SJCRH30 (cell line): ENCODE data around the gene CDH6. TPM values are rescaled to one million over a fixed set of nuclear protein-coding genes. Genes with fewer than 3 reads are reported as not detected.

Source experiments
- DNase-seq, 2 experiments: peaks; one replicate each; pipeline ENCODE4 v3.0.0-alpha.2; 2015 to 2020
- H3K27ac ChIP-seq: fragments of 250-450 bp; sonication (Bioruptor Pico); 2 replicates; pipeline ENCODE4 v1.5.1; 2020; ENCODE audit warnings: mild to moderate bottlenecking, moderate library complexity
- H3K27me3 ChIP-seq: fragments of 250-450 bp; sonication (Bioruptor Pico); 2 replicates; pipeline ENCODE4 v1.5.1; 2020; ENCODE audit warnings: mild to moderate bottlenecking, moderate library complexity
- H3K36me3 ChIP-seq: fragments of 250-450 bp; sonication (Bioruptor Pico); 2 replicates; pipeline ENCODE4 v1.5.1; 2020; ENCODE audit warnings: mild to moderate bottlenecking, moderate library complexity
- H3K4me1 ChIP-seq: fragments of 250-450 bp; sonication (Bioruptor Pico); 2 replicates; pipeline ENCODE4 v1.5.1; 2020; ENCODE audit warnings: mild to moderate bottlenecking, moderate library complexity
- H3K4me3 ChIP-seq: fragments of 250-450 bp; sonication (Bioruptor Pico); 2 replicates; pipeline ENCODE4 v1.5.1; 2020; ENCODE audit warnings: mild to moderate bottlenecking, moderate library complexity
- H3K9me3 ChIP-seq: fragments of 250-450 bp; sonication (Bioruptor Pico); replicated peaks from 2 replicates; pipeline ENCODE4 v1.5.1; 2020; ENCODE audit warnings: mild to moderate bottlenecking, moderate library complexity
- total RNA-seq: library from RNA; depleted of rRNA; stranded (reverse); fragments of >200 nt; shearing (Covaris generic); gene quantifications from 2 replicates; pipeline ENCODE4 v1.2.3, GENCODE V29; 2014; rRNA removed

Gene CDH6
- total RNA-seq: 8.3 and 8.7 TPM in 2 replicates

DNA sequence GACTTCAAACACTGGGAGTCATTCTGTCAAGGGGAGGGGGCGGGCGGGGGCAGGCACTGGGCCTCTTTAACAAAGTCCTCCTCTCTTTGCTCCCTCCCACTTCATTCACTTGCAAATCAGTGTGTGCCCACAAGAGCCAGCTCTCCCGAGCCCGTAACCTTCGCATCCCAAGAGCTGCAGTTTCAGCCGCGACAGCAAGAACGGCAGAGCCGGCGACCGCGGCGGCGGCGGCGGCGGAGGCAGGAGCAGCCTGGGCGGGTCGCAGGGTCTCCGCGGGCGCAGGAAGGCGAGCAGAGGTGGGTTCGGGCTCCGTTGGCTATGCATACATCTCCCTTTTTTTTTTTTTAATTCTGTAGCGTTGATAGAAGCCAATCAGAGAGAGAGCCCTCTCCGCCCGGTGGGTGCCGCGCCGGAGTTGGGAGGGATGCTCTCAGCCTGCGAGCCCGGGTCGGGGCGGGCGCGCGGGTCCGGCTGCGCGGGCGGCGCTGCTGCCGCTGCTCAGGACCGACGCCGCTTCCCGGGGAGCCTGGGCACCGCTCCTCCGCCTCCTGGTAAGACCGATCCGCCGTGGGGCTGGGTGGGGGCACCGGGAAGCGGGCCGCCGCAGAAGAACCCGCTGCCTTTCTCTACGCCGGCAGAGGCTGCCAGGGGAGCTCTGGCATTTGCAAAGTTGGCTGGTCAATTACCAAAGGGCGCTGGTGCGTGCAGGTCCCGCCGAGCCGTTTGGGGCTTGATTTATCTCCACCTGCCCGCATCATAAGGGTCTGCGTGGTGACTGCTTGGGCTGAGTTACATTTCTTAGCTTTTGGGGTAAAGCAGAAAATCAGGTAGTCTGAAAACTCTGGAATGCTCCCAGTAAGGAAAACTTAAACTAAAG is at the start of gene CDH6:
TSS of gene CDH6 (plus strand) at position 96 of the 877 bp plus-strand sequence. CDS start 73,788 bp downstream, outside the sequence.
- peak; percentile 57 to 70 for DNase-seq
- H3K4me3 ChIP-seq: peak within 1 kb of the TSS; percentile 61
- no peaks in the 10 kb centered on the region for H3K27me3 ChIP-seq
- H3K36me3 ChIP-seq: no peaks in the 10 kb centered on the region
- H3K4me1 ChIP-seq: 0 out of 2 replicates have a peak, but pooled peaks cover 4% of the 10 kb centered on the region
- no peaks in the 10 kb centered on the region for H3K9me3 ChIP-seq
- no peak within 1 kb of the TSS for H3K27ac ChIP-seq

DNA sequence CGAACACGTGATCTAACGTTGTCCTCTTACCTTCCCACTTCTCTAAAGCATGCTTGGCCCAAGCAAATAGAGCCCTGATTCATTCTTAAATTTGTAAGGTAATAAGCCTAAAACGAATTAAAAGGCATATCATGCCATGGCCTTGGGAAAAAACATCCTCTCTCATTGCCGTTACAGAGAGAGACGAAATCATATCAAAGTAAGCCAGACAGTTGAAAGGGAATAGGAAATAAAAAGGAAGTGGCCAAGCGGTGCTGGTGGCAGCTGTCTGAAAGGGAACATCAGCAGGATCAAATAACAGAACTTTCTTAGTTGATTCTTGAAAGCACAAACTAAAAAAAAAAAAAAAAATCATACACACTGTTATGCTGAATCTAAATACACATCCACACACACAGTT is 49.1 kb upstream of the CDH6 start:
- peak in 1 of 2 experiments; percentile 51 for DNase-seq
- Histone ChIP-seq H3K27me3 (no peaks in the 10 kb centered on the region), H3K9me3 (no peaks in the 10 kb centered on the region; the same call in 1 of the 2 replicates), H3K4me3 (no peak overlapping the region), H3K27ac (peak overlapping the region; percentile 34; the same call in 1 of the 2 replicates), H3K36me3 (no peaks in the 10 kb centered on the region), H3K4me1 (peaks cover 31% of the 10 kb centered on the region)

DNA sequence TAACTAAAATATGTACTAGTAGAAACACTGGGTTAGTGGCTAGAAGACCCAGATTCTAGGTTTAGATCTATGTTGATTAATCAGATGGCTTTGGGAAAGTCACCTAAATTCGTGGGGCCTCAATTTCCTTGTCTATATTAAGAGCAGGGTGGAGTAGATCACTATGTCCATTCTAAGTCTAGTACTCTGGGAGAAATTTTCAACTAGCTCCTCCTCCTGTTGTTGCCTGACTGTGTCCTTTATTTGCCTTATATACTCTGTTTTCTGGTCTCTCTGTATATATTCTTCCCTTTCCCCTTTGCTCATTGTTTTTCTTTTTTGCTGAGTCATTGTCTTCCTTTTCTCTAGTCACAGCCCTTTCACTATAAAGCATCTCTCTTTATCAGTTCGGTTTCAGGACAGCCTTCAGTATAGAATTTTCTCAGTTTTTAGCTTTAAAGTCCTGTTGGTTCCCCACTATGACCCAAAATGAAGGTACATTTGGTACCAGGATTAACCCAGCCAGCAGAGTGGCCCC is 44.5 kb upstream of the CDH6 start:
- no peak for DNase-seq
- Histone ChIP-seq H3K27ac (no peak overlapping the region), H3K27me3 (no peaks in the 10 kb centered on the region)

DNA sequence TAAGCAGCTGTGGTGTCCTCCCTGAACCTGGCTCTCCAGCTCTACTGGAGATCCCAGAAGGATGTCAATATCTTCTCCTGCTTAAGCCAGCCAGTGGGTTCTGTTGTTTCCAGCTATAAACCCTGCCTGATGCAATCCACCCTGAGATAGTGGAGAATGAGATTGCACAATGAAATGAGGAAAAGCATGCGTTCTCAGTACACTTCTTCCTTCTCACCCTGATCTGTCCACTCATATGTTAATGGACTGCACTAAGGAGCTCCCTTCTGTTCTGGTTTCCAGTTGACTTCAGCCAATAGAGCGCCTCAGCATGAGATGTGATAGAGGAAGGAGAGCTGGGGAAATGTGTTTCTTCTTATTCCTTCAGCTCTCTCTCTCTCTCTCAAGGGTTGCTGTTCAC is 40.0 kb upstream of the CDH6 start:
- H3K4me3 ChIP-seq: no peak overlapping the region
- peaks cover 6% of the 10 kb centered on the region for H3K4me1 ChIP-seq
- H3K36me3 ChIP-seq: no peaks in the 10 kb centered on the region
- no peak for DNase-seq
- no peaks in the 10 kb centered on the region for H3K27me3 ChIP-seq
- H3K27ac ChIP-seq: no peak overlapping the region
- no peaks in the 10 kb centered on the region; the same call in 1 of the 2 replicates for H3K9me3 ChIP-seq

More for the DNA sequence above, 44.5 kb upstream of the CDH6 start:
- no peaks in the 10 kb centered on the region for H3K36me3 ChIP-seq
- H3K4me3 ChIP-seq: no peak overlapping the region
- peaks cover 9% of the 10 kb centered on the region for H3K4me1 ChIP-seq
- no peaks in the 10 kb centered on the region; the same call in 1 of the 2 replicates for H3K9me3 ChIP-seq

DNA sequence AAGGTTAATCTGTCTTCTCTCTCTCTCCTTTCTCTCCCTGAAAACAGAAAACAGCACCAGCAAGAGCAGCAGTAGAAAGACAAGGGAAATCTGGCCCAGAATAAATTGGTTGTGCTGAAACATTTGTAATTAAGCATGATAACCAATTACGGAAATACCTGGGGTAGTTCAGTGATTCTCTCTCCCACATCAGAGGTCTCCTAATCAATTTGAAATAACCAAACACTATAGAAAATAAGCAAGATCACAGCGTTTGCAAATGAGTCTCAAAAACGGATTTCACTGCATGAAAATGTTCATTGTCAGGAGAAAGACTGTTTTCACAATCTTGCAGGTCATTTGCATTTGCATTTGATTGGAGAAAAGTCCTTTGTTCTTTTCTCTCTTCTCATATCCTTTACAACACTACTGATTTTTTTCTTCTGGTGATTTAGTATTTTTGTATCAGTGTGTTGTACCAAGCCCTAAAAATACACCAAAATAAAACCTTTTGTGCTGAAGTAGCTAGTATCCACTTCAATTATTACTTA is 36.8 kb upstream of the CDH6 start:
- H3K4me1 ChIP-seq: peaks cover 6% of the 10 kb centered on the region
- no peak overlapping the region for H3K27ac ChIP-seq
- no peaks in the 10 kb centered on the region for H3K9me3 ChIP-seq
- no peak for DNase-seq
- no peak overlapping the region for H3K4me3 ChIP-seq
- H3K27me3 ChIP-seq: no peaks in the 10 kb centered on the region
- H3K36me3 ChIP-seq: no peaks in the 10 kb centered on the region

DNA sequence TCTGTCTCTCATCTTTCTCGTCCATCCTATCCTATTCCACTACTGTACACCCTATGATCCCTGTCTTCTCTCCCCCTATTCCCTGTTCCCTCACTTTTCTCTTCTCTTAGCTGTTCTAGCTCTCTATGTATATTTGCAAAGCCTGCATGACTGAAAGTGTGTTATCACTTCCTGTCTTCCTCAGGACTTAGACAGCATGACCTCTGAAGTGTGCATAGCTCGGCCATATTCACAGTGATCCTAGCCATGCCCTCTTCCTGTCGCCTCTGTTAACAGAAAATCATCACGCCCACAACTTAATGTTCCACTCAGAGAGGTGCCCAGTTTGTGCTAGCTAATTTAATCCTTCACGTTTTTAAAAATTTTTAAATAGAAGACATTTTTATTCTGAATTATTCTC is 35.8 kb upstream of the CDH6 start:
- no peak for DNase-seq
- Histone ChIP-seq H3K4me3 (no peak overlapping the region), H3K4me1 (peaks cover 6% of the 10 kb centered on the region), H3K27ac (no peak overlapping the region), H3K27me3 (no peaks in the 10 kb centered on the region), H3K9me3 (no peaks in the 10 kb centered on the region), H3K36me3 (no peaks in the 10 kb centered on the region)

DNA sequence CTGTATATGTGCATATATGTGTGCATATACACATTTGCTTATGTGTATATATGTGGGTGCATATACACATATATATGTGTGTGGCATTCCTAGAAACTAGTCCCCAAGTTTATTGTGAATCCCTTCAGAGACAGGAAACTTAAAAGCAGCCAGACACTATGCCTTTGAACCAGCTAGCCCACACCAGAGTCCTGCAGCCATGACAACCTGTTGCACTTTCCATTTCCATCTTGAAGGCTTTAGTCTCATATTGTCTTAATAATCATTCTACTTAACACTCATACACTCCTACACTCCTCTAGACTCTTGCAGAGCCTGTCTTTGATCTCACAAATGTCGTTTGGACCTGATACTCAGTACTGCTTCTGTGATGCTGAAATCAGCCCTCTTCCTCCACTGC is 34.8 kb upstream of the CDH6 start:
- H3K27ac ChIP-seq: no peak overlapping the region
- no peaks in the 10 kb centered on the region for H3K27me3 ChIP-seq
- H3K4me3 ChIP-seq: no peak overlapping the region
- H3K9me3 ChIP-seq: no peaks in the 10 kb centered on the region
- peaks cover 6% of the 10 kb centered on the region for H3K4me1 ChIP-seq
- DNase-seq: no peak
- H3K36me3 ChIP-seq: no peaks in the 10 kb centered on the region

DNA sequence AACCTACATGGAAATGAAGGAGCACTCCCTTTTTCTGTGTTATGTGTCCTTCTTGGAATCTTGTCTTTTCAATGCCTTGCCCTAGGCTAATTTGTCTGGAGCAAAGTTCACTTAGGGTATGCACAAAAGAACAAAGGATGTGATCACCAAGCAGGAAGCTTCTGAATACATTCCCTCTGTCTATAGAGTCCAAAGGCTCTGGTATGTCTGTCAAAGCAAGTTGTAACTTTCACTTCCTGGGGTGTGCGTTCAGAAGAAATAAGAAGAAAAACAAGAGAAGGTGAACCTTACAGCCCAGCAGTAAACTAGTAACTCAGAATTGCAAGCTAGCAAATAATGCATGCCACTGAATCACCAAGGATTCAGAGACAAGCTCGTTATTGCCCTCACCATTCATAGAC is 31.7 kb upstream of the CDH6 start:
- no peaks in the 10 kb centered on the region for H3K9me3 ChIP-seq
- H3K27me3 ChIP-seq: no peaks in the 10 kb centered on the region
- H3K4me1 ChIP-seq: no peaks in the 10 kb centered on the region
- no peak overlapping the region for H3K4me3 ChIP-seq
- H3K27ac ChIP-seq: no peak overlapping the region
- no peaks in the 10 kb centered on the region for H3K36me3 ChIP-seq
- DNase-seq: no peak

DNA sequence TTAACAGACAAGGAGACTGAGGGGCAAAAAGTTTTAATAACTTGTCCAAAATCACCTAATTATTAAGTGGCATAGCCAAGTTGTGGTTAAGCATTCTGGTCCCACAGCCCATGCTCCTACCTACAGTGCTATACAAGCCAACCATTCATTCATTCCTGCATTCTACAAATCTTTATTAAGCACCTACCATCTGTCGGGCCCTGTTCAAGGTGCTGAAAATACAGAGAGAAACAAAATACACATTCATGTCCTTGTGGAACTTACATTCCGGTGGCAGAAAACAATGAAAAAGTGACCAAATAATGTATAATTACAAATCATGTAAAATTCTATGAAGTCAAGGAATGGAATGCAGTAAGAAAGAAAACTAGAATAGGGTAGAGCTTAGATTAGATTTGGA is 27.8 kb upstream of the CDH6 start:
- no peaks in the 10 kb centered on the region for H3K36me3 ChIP-seq
- H3K4me3 ChIP-seq: no peak overlapping the region
- no peak overlapping the region for H3K27ac ChIP-seq
- no peaks in the 10 kb centered on the region for H3K9me3 ChIP-seq
- DNase-seq: peak in 1 of 2 experiments; percentile 44
- H3K4me1 ChIP-seq: no peaks in the 10 kb centered on the region
- H3K27me3 ChIP-seq: no peaks in the 10 kb centered on the region

DNA sequence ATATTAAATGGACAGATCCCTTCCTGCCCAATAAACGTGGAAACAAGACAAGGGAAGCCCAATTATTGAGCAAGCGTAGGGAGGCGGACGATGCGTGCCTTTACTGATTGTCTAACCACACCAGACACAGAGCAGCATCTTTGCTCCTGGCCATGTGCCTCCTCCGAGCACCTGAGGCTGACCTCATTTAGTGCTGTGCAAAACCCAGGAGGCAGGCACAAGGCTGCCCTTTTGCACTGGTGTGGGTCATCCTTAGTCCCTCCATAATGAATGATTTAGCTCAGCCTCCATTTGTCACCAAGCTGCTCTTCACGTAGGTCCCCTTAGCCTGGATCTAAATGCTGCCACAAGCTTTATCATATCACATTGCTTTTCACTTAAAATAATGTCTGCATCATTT is 24.1 kb upstream of the CDH6 start:
- H3K4me3 ChIP-seq: no peak overlapping the region
- H3K9me3 ChIP-seq: no peaks in the 10 kb centered on the region
- H3K27ac ChIP-seq: no peak overlapping the region
- DNase-seq: no peak
- peaks cover 6% of the 10 kb centered on the region; the same call in 1 of the 2 replicates for H3K4me1 ChIP-seq
- H3K36me3 ChIP-seq: no peaks in the 10 kb centered on the region
- no peaks in the 10 kb centered on the region for H3K27me3 ChIP-seq

DNA sequence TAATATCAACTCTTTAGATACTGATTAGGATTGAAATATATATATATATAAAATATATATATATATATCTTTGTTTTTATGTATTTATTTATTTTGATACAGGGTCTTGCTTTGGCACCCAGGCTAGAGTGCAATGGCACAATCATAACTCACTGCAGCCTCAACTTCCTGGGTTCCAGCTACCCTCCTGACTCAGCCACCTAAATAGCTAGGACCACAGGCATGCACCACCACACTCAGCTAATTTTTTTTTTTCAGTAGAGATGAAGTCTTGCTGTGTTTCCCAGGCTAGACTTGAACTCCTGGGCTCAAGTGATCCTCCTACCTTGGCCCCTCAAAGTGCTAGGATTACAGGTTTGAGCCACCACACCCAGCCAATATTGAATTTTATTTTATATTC is 20.6 kb upstream of the CDH6 start:
- Histone ChIP-seq H3K27me3 (no peaks in the 10 kb centered on the region), H3K27ac (peak overlapping the region; percentile 32), H3K4me1 (peaks cover 6% of the 10 kb centered on the region; the same call in 1 of the 2 replicates), H3K4me3 (no peak overlapping the region), H3K36me3 (no peaks in the 10 kb centered on the region), H3K9me3 (no peaks in the 10 kb centered on the region)
- peak in 1 of 2 experiments; percentile 28 for DNase-seq

DNA sequence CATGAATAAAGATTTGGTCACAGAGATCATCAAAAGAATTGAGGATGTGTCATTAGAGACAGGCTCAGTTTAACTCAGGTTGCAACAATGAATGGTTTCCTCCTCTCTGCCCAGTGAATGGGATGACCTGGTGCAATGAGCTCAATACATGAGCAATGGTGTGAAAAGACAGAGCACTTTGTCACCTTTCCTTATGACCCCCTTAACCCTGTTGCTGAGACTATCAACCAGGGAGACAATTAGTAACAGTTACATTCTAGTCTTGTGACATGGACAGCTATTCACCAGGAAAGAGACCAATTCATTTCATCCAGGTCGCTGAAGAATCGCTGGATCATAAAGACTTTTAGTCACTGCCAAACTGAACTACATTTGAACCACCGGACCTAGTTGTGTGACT is 19.9 kb upstream of the CDH6 start:
- H3K27ac ChIP-seq: peak overlapping the region; percentile 32
- H3K36me3 ChIP-seq: no peaks in the 10 kb centered on the region
- no peak overlapping the region for H3K4me3 ChIP-seq
- no peaks in the 10 kb centered on the region for H3K9me3 ChIP-seq
- H3K4me1 ChIP-seq: peaks cover 6% of the 10 kb centered on the region; the same call in 1 of the 2 replicates
- DNase-seq: peak; percentile 13 to 60
- no peaks in the 10 kb centered on the region for H3K27me3 ChIP-seq

DNA sequence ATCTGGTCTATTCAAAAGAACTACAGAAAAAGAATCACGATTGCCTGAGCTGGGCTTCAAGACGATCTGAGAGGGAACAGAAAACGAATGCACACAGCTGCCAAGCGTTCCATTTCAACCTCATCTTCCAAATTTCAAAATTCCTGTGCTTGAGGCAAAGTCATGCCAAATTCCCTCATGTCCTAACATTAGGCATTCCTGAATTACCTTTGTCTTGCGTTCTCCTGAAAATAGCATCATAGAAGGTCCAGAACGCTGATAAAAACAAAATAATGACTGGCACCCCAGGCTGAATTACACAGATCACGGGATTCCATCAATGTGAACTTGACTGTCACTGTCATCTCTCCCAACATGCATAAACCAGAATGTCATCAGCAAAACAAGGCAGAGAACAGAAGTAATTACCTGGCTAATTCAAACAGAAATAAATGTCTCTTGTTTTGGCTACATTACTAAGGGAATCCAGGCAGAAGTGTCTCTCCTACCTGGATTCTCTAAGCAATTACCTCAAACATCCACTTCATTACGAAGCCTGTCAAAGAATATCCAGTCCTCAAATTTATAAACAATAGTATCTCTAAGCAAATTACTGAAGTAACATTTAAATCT is 12.0 kb upstream of the CDH6 start:
- no peak overlapping the region for H3K27ac ChIP-seq
- no peaks in the 10 kb centered on the region for H3K36me3 ChIP-seq
- no peak for DNase-seq
- no peaks in the 10 kb centered on the region for H3K4me1 ChIP-seq
- H3K4me3 ChIP-seq: no peak overlapping the region
- no peaks in the 10 kb centered on the region for H3K27me3 ChIP-seq
- no peaks in the 10 kb centered on the region for H3K9me3 ChIP-seq

DNA sequence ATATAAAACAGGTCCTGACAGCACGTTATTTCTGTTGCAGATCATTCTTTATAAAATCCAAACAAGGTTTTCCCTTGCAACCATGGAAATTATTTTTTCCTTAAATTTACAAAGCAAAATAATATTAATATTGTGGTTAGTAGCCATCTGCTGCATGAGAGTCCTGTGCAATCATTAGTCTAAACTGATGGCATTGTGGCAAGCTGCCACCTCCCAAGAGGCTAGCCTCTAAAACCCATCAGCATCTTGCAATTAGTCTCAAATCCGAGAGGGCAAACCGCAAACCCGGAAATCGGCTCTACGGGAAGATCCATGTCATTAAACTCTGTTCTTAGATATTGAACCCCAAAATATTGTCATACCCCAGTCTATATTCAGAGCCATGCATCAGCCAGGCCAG is 11.3 kb upstream of the CDH6 start:
- H3K27ac ChIP-seq: no peak overlapping the region
- no peaks in the 10 kb centered on the region for H3K36me3 ChIP-seq
- H3K27me3 ChIP-seq: no peaks in the 10 kb centered on the region
- H3K4me1 ChIP-seq: no peaks in the 10 kb centered on the region
- H3K9me3 ChIP-seq: no peaks in the 10 kb centered on the region
- no peak overlapping the region for H3K4me3 ChIP-seq
- no peak for DNase-seq

DNA sequence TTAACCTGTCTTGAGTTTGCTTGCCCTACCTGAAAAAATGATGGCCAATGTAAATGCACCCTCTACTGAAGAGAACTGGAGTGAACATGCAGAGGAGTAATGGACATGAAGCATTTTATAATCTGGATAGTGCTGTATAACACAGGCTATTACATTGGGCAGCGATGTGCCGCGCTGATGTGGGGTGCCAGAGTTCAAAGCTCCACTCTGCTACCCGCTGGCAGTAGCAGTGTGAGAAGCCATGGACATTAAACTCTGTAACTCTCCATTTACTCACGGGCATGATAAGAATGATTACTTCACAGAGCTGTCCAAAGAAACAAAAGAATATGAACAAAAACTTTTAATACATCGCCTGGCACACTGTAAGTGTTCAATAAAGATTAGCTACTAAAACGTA is 7.5 kb upstream of the CDH6 start:
- Histone ChIP-seq H3K27ac (no peak overlapping the region), H3K4me1 (no peaks in the 10 kb centered on the region), H3K27me3 (no peaks in the 10 kb centered on the region), H3K4me3 (no peak overlapping the region), H3K9me3 (no peaks in the 10 kb centered on the region), H3K36me3 (no peaks in the 10 kb centered on the region)
- no peak for DNase-seq
